ENCODE measurements around the gene OR52K2.
"Not testable (repeated sequence)": the region's sequence is repeated elsewhere in the genome, so short reads cannot be mapped to it uniquely, and the experiment has no call there.

The OR52K2 gene

DNA sequence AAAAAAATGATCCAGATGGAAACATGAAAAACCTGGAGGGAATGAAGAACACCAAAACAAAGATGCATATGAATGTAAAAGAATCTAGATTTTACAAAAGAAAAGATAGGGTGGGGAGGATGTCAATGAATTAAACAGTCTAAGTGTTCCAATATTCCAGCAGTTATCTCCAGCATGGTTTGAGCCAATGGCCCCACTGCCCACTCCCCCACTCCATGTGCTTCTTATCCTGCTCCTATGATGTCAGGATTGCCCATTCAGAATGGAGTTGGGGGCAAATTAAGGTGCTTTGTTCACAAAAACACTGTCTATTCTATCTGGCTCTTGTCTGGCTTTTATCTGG, 32.1 kb downstream of the OR52K2 start:
- DNase-seq, result no peak

DNA sequence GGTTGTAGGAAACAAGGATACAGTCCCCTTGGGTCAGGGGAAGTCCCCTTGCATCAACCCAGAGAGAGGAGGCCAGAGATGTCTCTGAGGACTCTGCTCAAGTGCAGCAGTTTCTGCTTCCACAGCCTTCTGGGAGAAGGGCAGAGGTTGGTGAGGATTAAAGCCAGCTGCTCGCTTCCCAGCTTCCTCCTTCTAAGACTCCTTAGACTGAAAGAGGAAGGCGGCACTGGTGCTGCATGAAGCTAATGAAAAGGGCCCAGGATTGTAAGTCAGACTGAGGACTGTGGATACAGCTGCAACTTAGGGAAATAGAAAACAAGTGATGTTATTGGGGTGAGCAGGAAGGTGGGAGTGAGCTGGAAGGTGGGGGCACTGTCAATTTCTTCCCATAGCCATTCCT, 33.4 kb downstream of the OR52K2 start, which contains the start of gene OR52K1:
Gene OR52K1 (plus strand): TSS at position 202 of the 400 bp plus-strand sequence. CDS start 6,255 bp downstream, outside the sequence.
- DNase-seq, result no peak

DNA sequence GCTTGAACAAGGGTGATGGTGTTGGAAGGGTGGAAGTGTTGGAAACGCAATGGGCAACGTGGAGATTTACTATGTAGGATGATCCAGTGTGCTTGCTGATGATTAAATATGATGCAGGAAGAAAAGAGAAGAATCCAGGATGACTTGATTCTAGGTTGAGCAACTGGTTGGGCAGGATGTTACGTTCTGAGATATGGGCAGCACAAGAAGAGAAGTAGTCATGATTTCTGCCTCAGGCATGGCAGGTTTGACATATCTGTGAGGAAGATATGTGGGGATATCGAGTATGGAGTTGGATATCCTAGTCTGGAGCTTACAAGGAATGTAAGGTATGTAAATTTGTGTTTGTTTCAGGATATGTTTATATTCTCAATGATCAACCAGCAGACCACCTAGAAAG, 35.2 kb downstream of the OR52K2 start:
- DNase-seq, result no peak

DNA sequence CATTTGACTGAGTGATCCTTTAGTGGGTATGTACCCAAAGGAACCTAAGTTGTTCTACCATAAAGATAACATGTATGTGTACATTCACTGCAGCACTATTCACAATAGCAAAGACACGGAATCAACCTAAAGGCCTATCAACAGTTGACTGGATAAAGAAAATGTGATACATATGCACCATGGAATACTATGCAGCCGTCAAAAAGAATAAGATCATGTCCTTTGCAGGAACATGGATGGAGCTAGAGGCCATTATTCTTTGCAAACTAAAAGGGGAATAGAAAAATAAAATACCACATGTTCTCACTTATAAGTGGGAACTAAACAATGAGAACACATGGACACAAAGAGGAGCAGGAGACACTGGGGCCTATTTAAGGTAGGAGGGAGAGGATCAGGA, 42.3 kb downstream of the OR52K2 start:
- not testable (repeated sequence) for DNase-seq

DNA sequence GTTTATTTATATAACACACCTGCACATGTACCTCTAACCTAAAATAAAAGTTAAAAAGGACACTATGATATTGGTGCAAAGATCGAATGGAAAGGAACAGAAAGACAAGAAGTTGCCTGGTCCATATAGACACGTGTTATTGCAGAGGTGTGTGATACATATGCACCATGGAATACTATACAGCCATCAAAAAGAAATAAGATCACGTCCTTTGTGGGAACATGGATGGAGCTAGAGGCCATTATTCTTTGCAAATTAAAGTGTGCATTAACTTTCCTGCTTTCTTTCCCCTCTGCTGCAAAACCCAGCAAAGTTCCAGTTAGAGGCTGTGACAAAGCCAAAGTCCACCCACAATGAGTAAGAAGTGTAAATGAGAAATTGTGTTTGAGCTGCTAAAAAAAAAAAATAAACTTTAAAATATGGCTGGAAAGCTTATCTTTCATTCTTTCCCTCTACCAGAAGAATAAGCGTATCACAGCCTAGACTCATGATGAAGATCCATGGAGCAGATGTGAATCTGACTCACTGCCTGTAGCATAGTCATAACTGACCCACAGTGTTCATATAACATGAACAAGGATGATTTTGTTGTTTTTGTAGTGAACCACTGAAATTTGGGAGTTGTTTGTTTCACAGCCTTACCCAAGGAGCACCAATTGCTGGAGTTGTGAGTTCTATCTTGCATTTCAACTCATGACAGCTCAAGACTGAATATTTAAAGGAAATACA, 42.9 kb downstream of the OR52K2 start:
- DNase-seq, result no peak

DNA sequence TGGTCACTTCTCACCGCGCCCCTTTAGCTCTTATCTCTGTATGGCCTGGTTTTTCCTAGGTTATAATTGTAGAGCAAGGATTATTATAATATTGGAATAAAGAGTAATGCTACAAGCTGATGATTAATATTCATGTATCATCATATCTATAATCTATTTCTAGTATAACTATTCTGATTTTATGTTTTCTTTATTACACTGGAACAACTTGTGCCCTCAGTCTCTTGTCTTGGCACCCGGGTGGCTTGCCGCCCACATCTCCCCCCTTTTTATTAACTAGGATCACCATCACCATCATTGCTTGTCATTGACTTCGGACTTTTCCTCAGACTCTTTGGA, 44.4 kb downstream of the OR52K2 start:
- no peak for DNase-seq

DNA sequence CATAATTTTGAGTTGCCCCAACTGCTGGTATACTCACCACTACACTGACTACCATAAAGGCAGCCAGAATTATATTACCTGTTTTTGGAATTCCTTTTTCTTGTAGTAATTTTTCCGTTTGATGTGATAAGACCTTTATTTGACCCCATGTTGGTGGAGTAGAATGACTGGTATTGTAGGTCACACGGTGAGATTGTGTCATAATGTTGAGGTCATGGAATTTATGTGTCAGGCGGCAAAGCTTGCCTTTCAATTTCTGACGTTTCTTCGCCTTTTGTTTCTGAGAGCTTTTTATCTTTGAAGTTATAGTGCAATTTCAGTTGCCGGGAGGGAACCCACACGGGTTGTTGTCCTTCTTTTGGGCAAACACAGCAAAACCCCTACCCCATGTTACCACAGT, 46.4 kb downstream of the OR52K2 start:
- no peak for DNase-seq

DNA sequence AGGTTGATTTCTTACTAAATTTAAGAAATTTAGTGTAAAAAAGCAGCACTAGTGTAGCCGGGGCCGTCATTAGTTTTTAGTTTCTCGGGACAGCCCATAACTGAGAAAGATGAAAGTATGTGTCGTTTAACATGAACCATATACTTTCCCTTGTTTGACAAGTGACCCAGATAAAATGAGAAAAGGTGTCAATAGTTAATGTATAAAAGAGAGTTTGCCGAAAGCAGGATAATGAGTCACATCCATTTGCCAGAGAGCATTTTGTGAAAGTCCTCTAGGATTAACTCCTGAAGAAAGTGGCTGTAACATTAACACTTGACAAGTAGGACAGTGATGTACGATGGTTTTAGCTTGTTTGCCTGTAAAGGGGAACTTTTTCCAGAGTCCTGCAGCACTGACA, 46.9 kb downstream of the OR52K2 start:
- no peak for DNase-seq

DNA sequence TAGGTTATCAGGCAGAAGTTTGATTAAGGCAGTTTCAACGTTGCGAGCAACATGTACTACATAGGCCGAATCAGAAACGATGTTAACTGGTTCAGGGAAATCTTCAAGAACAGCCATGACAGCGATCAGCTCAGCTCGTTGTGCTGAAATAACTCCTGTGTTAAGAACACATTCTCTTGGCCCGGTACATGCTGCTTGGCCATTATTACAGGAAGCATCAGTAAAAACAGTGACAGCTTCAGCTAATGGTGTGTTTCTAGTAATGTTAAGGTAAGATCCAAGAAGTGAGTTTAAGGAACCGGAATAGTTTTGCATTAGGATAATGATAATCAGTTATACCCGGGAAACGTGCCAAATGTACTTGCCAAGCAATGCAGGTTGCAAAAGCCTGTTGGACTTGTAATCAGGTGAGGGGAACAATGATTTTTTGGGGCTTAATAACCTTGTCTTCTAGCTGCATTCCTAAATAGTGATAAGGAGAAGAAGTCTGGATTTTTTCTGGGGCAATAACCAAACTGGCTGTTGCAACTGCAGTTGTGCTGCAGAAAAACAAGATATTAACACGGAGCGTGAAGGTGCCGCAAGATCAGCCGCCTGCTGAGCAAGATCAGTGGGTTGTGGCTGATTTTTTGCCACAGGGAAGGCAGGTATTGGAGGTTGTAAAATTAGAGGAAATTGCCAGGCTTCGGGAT, 47.6 kb downstream of the OR52K2 start:
- DNase-seq, result no peak

Measured in activated CD4-positive, alpha-beta T cell treated with anti-CD3 and anti-CD28 coated beads, Interleukin-2, Interleukin-6, amounts not matched to agents 100 ng/mL and 50 ng/mL, durations not matched to agents 16 hours and 8 hours (primary cell).